Urinary bladder (tissue), 4 donors: ENCODE results near the gene ADAM23. TPM values are rescaled to one million over a fixed set of nuclear protein-coding genes. Genes with fewer than 3 reads are reported as not detected.

Experiments
- DNase-seq: peaks from one replicate; pipeline ENCODE4 v3.0.0-alpha.2; 2015; ENCODE audit errors: extremely low spot score
- H3K27ac ChIP-seq: one replicate; pipeline ENCODE4 v1.5.1; 2013; ENCODE audit warnings: low read depth, mild to moderate bottlenecking, moderate library complexity
- H3K36me3 ChIP-seq: one replicate; pipeline ENCODE4 v1.6.1; 2013; ENCODE audit warnings: mild to moderate bottlenecking, moderate library complexity; ENCODE audit not compliant: insufficient read depth
- H3K4me1 ChIP-seq: one replicate; pipeline ENCODE4 v1.6.1; 2013; ENCODE audit warnings: mild to moderate bottlenecking, moderate library complexity; ENCODE audit not compliant: insufficient read depth
- H3K4me3 ChIP-seq: one replicate; pipeline ENCODE4 v1.5.1; 2013; ENCODE audit warnings: low read depth, low read length
- WGBS: extraction: QIAGEN DNeasy Blood & Tissue Kit; methylation state at CpG from one replicate; pipeline ENCODE4 v1.1.7; 2013; 5-methylcytosine and 5-hydroxymethylcytosine counted together
- polyA plus RNA-seq: library from polyadenylated mRNA; stranded (reverse); fragments of 200-250 nt; gene quantifications from one replicate; pipeline ENCODE4 v1.2.3, GENCODE V29; 2013
- total RNA-seq: library from RNA; depleted of rRNA; stranded (reverse); fragments of >200 nt; gene quantifications from one replicate; pipeline ENCODE4 v1.2.3, GENCODE V29; 2014
- donor health status: healthy with polysubstance abuse.
- donor health status: healthy.

The ADAM23 gene
- total and polyA plus RNA-seq, 2 donors, result 2.4 to 7.4 TPM

GRCh38 chr2:206572725-206573124, 129.4 kb downstream of the ADAM23 start:
- Histone ChIP-seq H3K36me3 (no peaks in the 10 kb centered on the region), H3K4me1 (no peaks in the 10 kb centered on the region), H3K4me3 (no peak overlapping the region), H3K27ac (no peak overlapping the region)
- DNase-seq, result no peak
- 95% methylated on average over 3 of the region's 3 CpGs for WGBS

- no peak for DNase-seq
- 93% methylated on average over 6 of the region's 6 CpGs for WGBS
- Histone ChIP-seq H3K4me1 (no peaks in the 10 kb centered on the region), H3K4me3 (no peak overlapping the region), H3K36me3 (no peaks in the 10 kb centered on the region), H3K27ac (no peak overlapping the region)
These were observed 130.5 kb downstream of the ADAM23 start for GRCh38 chr2:206573793-206574192.

- no peak for DNase-seq
- Histone ChIP-seq H3K4me3 (no peak overlapping the region), H3K4me1 (no peaks in the 10 kb centered on the region), H3K27ac (no peak overlapping the region), H3K36me3 (no peaks in the 10 kb centered on the region)
- 83% methylated on average over 11 of the region's 11 CpGs for WGBS
These were observed 141.2 kb downstream of the ADAM23 start for GRCh38 chr2:206584323-206585116.

- WGBS, result 85% methylated on average over 2 of the region's 2 CpGs
- Histone ChIP-seq H3K36me3 (no peaks in the 10 kb centered on the region), H3K27ac (no peak overlapping the region), H3K4me3 (no peak overlapping the region), H3K4me1 (no peaks in the 10 kb centered on the region)
- DNase-seq, result no peak
These were observed 142.0 kb downstream of the ADAM23 start for GRCh38 chr2:206585335-206585734.

- Histone ChIP-seq H3K27ac (no peak overlapping the region), H3K36me3 (no peaks in the 10 kb centered on the region), H3K4me1 (no peaks in the 10 kb centered on the region), H3K4me3 (no peak overlapping the region)
- 64% methylated on average over 1 of the region's 1 CpG for WGBS
- no peak for DNase-seq
These were observed 143.3 kb downstream of the ADAM23 start for GRCh38 chr2:206586609-206587008.

- Histone ChIP-seq H3K36me3 (no peaks in the 10 kb centered on the region), H3K4me1 (no peaks in the 10 kb centered on the region), H3K4me3 (no peak overlapping the region), H3K27ac (no peak overlapping the region)
- no peak for DNase-seq
- WGBS, result 91% methylated on average over 3 of the region's 3 CpGs
These were observed 154.4 kb downstream of the ADAM23 start for GRCh38 chr2:206597717-206598218.

- DNase-seq, result no peak
- WGBS, result 81% methylated on average over 3 of the region's 3 CpGs
- no peaks in the 10 kb centered on the region for H3K4me1 ChIP-seq
- H3K4me3 ChIP-seq, result no peak overlapping the region
- H3K36me3 ChIP-seq, result no peaks in the 10 kb centered on the region
- H3K27ac ChIP-seq, result no peak overlapping the region
These were observed 159.9 kb downstream of the ADAM23 start for GRCh38 chr2:206603243-206603642.

- 82% methylated on average over 1 of the region's 1 CpG for WGBS
These were observed 167.1 kb downstream of the ADAM23 start for GRCh38 chr2:206610451-206610850.

GRCh38 chr2:206611191-206611590, 167.9 kb downstream of the ADAM23 start:
- 67% methylated on average over 6 of the region's 6 CpGs for WGBS
- H3K4me3 ChIP-seq, result no peak overlapping the region
- no peaks in the 10 kb centered on the region for H3K4me1 ChIP-seq
- no peaks in the 10 kb centered on the region for H3K36me3 ChIP-seq
- no peak for DNase-seq
- no peak overlapping the region for H3K27ac ChIP-seq

More at GRCh38 chr2:206610451-206610850, 167.1 kb downstream of the ADAM23 start:
- H3K27ac ChIP-seq, result no peak overlapping the region
- no peaks in the 10 kb centered on the region for H3K36me3 ChIP-seq
- no peaks in the 10 kb centered on the region for H3K4me1 ChIP-seq
- no peak overlapping the region for H3K4me3 ChIP-seq
- DNase-seq, result no peak

- Histone ChIP-seq H3K27ac (no peak overlapping the region), H3K4me1 (no peaks in the 10 kb centered on the region), H3K4me3 (no peak overlapping the region), H3K36me3 (no peaks in the 10 kb centered on the region)
- WGBS, result 33% methylated on average over 3 of the region's 3 CpGs
- no peak for DNase-seq
These were observed 168.4 kb downstream of the ADAM23 start for GRCh38 chr2:206611736-206612135.

- Histone ChIP-seq H3K27ac (no peak overlapping the region), H3K4me3 (no peak overlapping the region), H3K4me1 (no peaks in the 10 kb centered on the region), H3K36me3 (no peaks in the 10 kb centered on the region)
- DNase-seq, result no peak
- WGBS, result 78% methylated on average over 6 of the region's 6 CpGs
These were observed 171.5 kb downstream of the ADAM23 start for GRCh38 chr2:206614811-206615210.

GRCh38 chr2:206615417-206616089, 172.2 kb downstream of the ADAM23 start:
- Histone ChIP-seq H3K4me3 (no peak overlapping the region), H3K27ac (no peak overlapping the region), H3K36me3 (no peaks in the 10 kb centered on the region), H3K4me1 (no peaks in the 10 kb centered on the region)
- no peak for DNase-seq
- 86% methylated on average over 7 of the region's 7 CpGs for WGBS

- H3K4me3 ChIP-seq, result no peak overlapping the region
- WGBS, result 63% methylated on average over 2 of the region's 2 CpGs
- no peaks in the 10 kb centered on the region for H3K36me3 ChIP-seq
These were observed 172.8 kb downstream of the ADAM23 start for GRCh38 chr2:206616151-206616550.

GRCh38 chr2:206619011-206619410, 175.7 kb downstream of the ADAM23 start:
- WGBS, result 67% methylated on average over 3 of the region's 3 CpGs
- no peak for DNase-seq
- H3K27ac ChIP-seq, result no peak overlapping the region
- no peaks in the 10 kb centered on the region for H3K4me1 ChIP-seq
- no peaks in the 10 kb centered on the region for H3K36me3 ChIP-seq
- H3K4me3 ChIP-seq, result no peak overlapping the region

More at GRCh38 chr2:206616151-206616550, 172.8 kb downstream of the ADAM23 start:
- DNase-seq, result no peak
- no peak overlapping the region for H3K27ac ChIP-seq
- H3K4me1 ChIP-seq, result no peaks in the 10 kb centered on the region
